PC-9 (cell line): ENCODE data around the gene NUDC. TPM values are rescaled to one million over a fixed set of nuclear protein-coding genes. Genes with fewer than 3 reads are reported as not detected.
A peak's percentile ranks its signal among the peaks of the same experiment; 100 is the strongest.

Experiments
- BruUV-seq: library from RNA; stranded (reverse); fragments of 400-500 nt; replicated peaks from 2 replicates; lab custom pipeline; 2021; lab: Mats Ljungman, UMichigan
- CTCF ChIA-PET: fragments of 300-600 bp; sonication (Branson Sonifier 250); formaldehyde crosslinking; loops from one replicate; lab custom pipeline; 2022; ENCODE audit warnings: antibody characterized with exemption; lab: Charles Lee
- POLR2A ChIA-PET: fragments of 300-600 bp; sonication (Branson Sonifier 250); formaldehyde crosslinking; loops from one replicate; lab custom pipeline; 2022; ENCODE audit warnings: antibody characterized with exemption; ENCODE audit not compliant: unreplicated experiment; lab: Charles Lee
- DNase-seq, 2 experiments: peaks; one replicate each; pipeline versions ENCODE4 v3.0.0 to v3.0.0-alpha.2; 2015 to 2022; ENCODE audit warnings: mixed read lengths in 1 of 2
- H2AFZ ChIP-seq: fragments of 200-600 bp; sonication (generic); 2 replicates; pipeline ENCODE4 v1.8.1; 2017; ENCODE audit warnings: antibody characterized with exemption
- H3F3A ChIP-seq: fragments of 200-600 bp; sonication (generic); 2 replicates; pipeline ENCODE4 v1.8.1; 2017; ENCODE audit warnings: antibody characterized with exemption, mild to moderate bottlenecking, low read depth; ENCODE audit not compliant: insufficient read depth
- H3K27ac ChIP-seq: fragments of 200-600 bp; sonication (generic); 2 replicates; pipeline ENCODE4 v1.6.1; 2016; ENCODE audit warnings: mixed run types
- H3K27me3 ChIP-seq: fragments of 200-600 bp; sonication (generic); 2 replicates; pipeline ENCODE4 v1.6.1; 2016; ENCODE audit warnings: low read depth, mixed run types; ENCODE audit not compliant: insufficient read depth
- H3K36me3 ChIP-seq: fragments of 200-600 bp; sonication (generic); 2 replicates; pipeline ENCODE4 v1.6.1; 2016; ENCODE audit warnings: low read depth, mixed run types
- H3K4me1 ChIP-seq: fragments of 200-600 bp; sonication (generic); replicated peaks from 2 replicates; pipeline ENCODE4 v1.6.1; 2016; ENCODE audit warnings: mixed run types; ENCODE audit not compliant: insufficient read depth
- H3K4me2 ChIP-seq: fragments of 200-600 bp; sonication (generic); 2 replicates; pipeline ENCODE4 v1.6.1; 2017; ENCODE audit warnings: mixed run types
- H3K4me3 ChIP-seq: fragments of 200-600 bp; sonication (generic); 2 replicates; pipeline ENCODE4 v1.6.1; 2016; ENCODE audit warnings: mixed run types
- H3K79me2 ChIP-seq: fragments of 200-600 bp; sonication (generic); 2 replicates; pipeline ENCODE4 v1.6.1; 2017; ENCODE audit warnings: low read depth, mixed run types
- H3K9me2 ChIP-seq: fragments of 200-600 bp; sonication (generic); 2 replicates; pipeline ENCODE4 v1.8.1; 2017; ENCODE audit warnings: mild to moderate bottlenecking; ENCODE audit not compliant: insufficient read depth
- H3K9me3 ChIP-seq: fragments of 200-600 bp; sonication (generic); 2 replicates; pipeline ENCODE4 v1.8.1; 2016; ENCODE audit warnings: low read depth; ENCODE audit not compliant: insufficient read depth
- H4K20me1 ChIP-seq: fragments of 200-600 bp; sonication (generic); 2 replicates; pipeline ENCODE4 v1.8.1; 2017; ENCODE audit not compliant: insufficient read depth
- EZH2 ChIP-seq: fragments of 200-600 bp; sonication (generic); IDR thresholded peaks from 2 replicates; pipeline ENCODE4 v1.8.0; 2017; ENCODE audit warnings: antibody characterized with exemption, low read depth
- intact Hi-C: fragments of 100-400 bp; cut with micrococcal nuclease; formaldehyde crosslinking; loops from one replicate; pipeline ENCODE4 v1.10.0; 2022; ENCODE audit not compliant: unreplicated experiment
- total RNA-seq: library from RNA; stranded (reverse); gene quantifications from 2 replicates; pipeline ENCODE4 v1.2.3, GENCODE V29; 2021
- TF ChIP-seq, protein P1 (sequence below): fragments of 200-600 bp; sonication (generic); conservative IDR thresholded peaks from 2 replicates; pipeline ENCODE4 v1.6.1; 2017; ENCODE audit warnings: mixed run types, antibody characterized with exemption, mild to moderate bottlenecking, moderate library complexity

NUDC gene
- total RNA-seq, 1 experiment from 2014 or later, result 104 TPM

GRCh38 chr1:26882696-26883463 is 38.7 kb upstream of the NUDC start:
- POLR2A ChIA-PET, result interaction anchor here (0.6 kb wide), 1 partner anchor 1457 kb away, joined by 3 read pairs; no protein-coding TSS in a partner anchor
- BruUV-seq, result no TSS peak
- H3K4me1 ChIP-seq, result no peaks in the 10 kb centered on the region
- no peak overlapping the region for H2AFZ ChIP-seq
- intact Hi-C loops, result no loop called here
- H4K20me1 ChIP-seq, result no peaks in the 10 kb centered on the region
- CTCF ChIA-PET, result no interaction called here
- H3K36me3 ChIP-seq, result no peaks in the 10 kb centered on the region; the same call in 1 of the 2 replicates
- H3K9me2 ChIP-seq, result no peaks in the 10 kb centered on the region
- H3K4me3 ChIP-seq, result no peak overlapping the region
- no peak overlapping the region for H3K27ac ChIP-seq
- H3F3A ChIP-seq, result peaks cover 4% of the 10 kb centered on the region; the same call in 1 of the 2 replicates
- no peaks in the 10 kb centered on the region for H3K79me2 ChIP-seq
- no peaks in the 10 kb centered on the region for H3K9me3 ChIP-seq
- H3K27me3 ChIP-seq, result no peaks in the 10 kb centered on the region
- no peak for DNase-seq
- H3K4me2 ChIP-seq, result no peak overlapping the region
- TF ChIP-seq, protein P1, sequence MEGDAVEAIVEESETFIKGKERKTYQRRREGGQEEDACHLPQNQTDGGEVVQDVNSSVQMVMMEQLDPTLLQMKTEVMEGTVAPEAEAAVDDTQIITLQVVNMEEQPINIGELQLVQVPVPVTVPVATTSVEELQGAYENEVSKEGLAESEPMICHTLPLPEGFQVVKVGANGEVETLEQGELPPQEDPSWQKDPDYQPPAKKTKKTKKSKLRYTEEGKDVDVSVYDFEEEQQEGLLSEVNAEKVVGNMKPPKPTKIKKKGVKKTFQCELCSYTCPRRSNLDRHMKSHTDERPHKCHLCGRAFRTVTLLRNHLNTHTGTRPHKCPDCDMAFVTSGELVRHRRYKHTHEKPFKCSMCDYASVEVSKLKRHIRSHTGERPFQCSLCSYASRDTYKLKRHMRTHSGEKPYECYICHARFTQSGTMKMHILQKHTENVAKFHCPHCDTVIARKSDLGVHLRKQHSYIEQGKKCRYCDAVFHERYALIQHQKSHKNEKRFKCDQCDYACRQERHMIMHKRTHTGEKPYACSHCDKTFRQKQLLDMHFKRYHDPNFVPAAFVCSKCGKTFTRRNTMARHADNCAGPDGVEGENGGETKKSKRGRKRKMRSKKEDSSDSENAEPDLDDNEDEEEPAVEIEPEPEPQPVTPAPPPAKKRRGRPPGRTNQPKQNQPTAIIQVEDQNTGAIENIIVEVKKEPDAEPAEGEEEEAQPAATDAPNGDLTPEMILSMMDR, result no peak
- TF ChIP-seq EZH2, result no peak

DNA sequence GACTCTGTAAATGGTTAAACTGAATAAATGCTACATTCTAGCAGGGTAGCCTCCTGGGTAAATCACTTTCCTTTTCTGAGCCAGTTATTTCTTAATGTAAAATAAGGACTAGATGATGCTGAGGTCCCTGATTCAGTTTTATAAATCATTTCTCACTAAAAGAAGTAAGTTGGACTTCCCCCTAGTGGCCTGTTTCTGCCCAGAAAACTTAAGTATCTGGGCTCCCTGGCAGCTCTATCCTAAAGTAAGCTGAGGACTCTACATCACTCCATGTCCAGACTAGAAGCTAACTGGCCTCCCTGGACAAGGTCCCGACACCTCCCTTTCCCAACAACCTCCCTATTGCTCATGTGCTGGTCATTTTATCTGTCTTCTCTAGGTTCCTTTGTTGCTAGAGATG is 34.4 kb upstream of the NUDC start:
- POLR2A ChIA-PET, result interaction anchor here (0.8 kb wide), 1 partner anchor 405 kb away, joined by 9 read pairs; no protein-coding TSS in a partner anchor
- Histone ChIP-seq H2AFZ (no peak overlapping the region), H3K79me2 (peaks cover 19% of the 10 kb centered on the region), H3K4me2 (no peak overlapping the region), H3K4me1 (0 out of 2 replicates have a peak, but pooled peaks cover 10% of the 10 kb centered on the region), H3K36me3 (no peaks in the 10 kb centered on the region; the same call in 1 of the 2 replicates), H3K27me3 (no peaks in the 10 kb centered on the region), H3K4me3 (no peak overlapping the region), H3K9me2 (no peaks in the 10 kb centered on the region), H3K9me3 (no peaks in the 10 kb centered on the region), H3F3A (peaks cover 8% of the 10 kb centered on the region; the same call in 1 of the 2 replicates), H3K27ac (no peak overlapping the region), H4K20me1 (no peaks in the 10 kb centered on the region)
- TF ChIP-seq EZH2, result no peak
- TF ChIP-seq, protein P1, result peak; percentile 57
- no TSS peak for BruUV-seq
- CTCF ChIA-PET, result interaction anchor here (1.0 kb wide), 1 partner anchor 22 kb away, joined by 8 read pairs; no protein-coding TSS in a partner anchor
- intact Hi-C loops, result no loop called here
- no peak for DNase-seq

GRCh38 chr1:26888231-26888630 is 33.3 kb upstream of the NUDC start:
- no peak overlapping the region for H3K27ac ChIP-seq
- no peak for DNase-seq
- H2AFZ ChIP-seq, result no peak overlapping the region
- H4K20me1 ChIP-seq, result no peaks in the 10 kb centered on the region
- CTCF ChIA-PET, result interaction anchor here (0.9 kb wide), 1 partner anchor 284 kb away, joined by 4 read pairs; no protein-coding TSS in a partner anchor
- H3K27me3 ChIP-seq, result no peaks in the 10 kb centered on the region
- H3F3A ChIP-seq, result peaks cover 8% of the 10 kb centered on the region; the same call in 1 of the 2 replicates
- H3K4me2 ChIP-seq, result 0 out of 2 replicates have a peak overlapping the region, but pooled peaks have one; percentile 93
- H3K79me2 ChIP-seq, result peaks cover 19% of the 10 kb centered on the region
- TF ChIP-seq, protein P1, result no peak
- TF ChIP-seq EZH2, result no peak
- H3K9me2 ChIP-seq, result no peaks in the 10 kb centered on the region
- H3K4me1 ChIP-seq, result 0 out of 2 replicates have a peak, but pooled peaks cover 10% of the 10 kb centered on the region
- intact Hi-C loops, result no loop called here
- POLR2A ChIA-PET, result interaction anchor here (0.7 kb wide), 1 partner anchor 77 kb away, joined by 13 read pairs; no protein-coding TSS in a partner anchor
- H3K9me3 ChIP-seq, result no peaks in the 10 kb centered on the region
- no peaks in the 10 kb centered on the region; the same call in 1 of the 2 replicates for H3K36me3 ChIP-seq
- no peak overlapping the region for H3K4me3 ChIP-seq
- BruUV-seq, result no TSS peak
